Right lobe of liver (tissue), 6 donors: ENCODE results near the gene TIMP4. TPM values are rescaled to one million over a fixed set of nuclear protein-coding genes. Genes with fewer than 3 reads are reported as not detected.
A peak's percentile ranks its signal among the peaks of the same experiment; 100 is the strongest.

Experiments used
- ATAC-seq, 4 donors: fragments of 200-7000 bp; cut with Tn5 transposase; one replicate each; pipeline ENCODE4 v1.9.1; 2020; ENCODE audit warnings: mild to moderate bottlenecking in 4 of 4, moderate library complexity in 4 of 4
- DNase-seq, 3 donors: peaks; one replicate each; pipeline ENCODE4 v3.0.0-alpha.2; 2020
- H3K27ac ChIP-seq, 3 donors: fragments of 200-600 bp; one replicate each; pipeline ENCODE4 v1.8.0; 2022
- H3K27me3 ChIP-seq, 2 donors: fragments of 200-600 bp; one replicate each; pipeline ENCODE4 v1.8.0; 2022
- H3K36me3 ChIP-seq, 4 donors: fragments of 200-600 bp; sonication (generic) in 1 of 4; one replicate each; pipeline versions ENCODE4 v1.5.1 to v1.8.0; 2017 to 2022; ENCODE audit warnings: control low read depth in 1 of 4
- H3K4me1 ChIP-seq, 4 donors: fragments of 200-600 bp; sonication (generic) in 1 of 4; one replicate each; pipeline versions ENCODE4 v1.5.1 to v1.8.0; 2017 to 2022; ENCODE audit warnings: control low read depth in 1 of 4
- H3K4me3 ChIP-seq, 3 donors: fragments of 200-600 bp; one replicate each; pipeline ENCODE4 v1.8.0; 2022
- H3K9me3 ChIP-seq, 4 donors: fragments of 200-600 bp; sonication (generic) in 1 of 4; one replicate each; pipeline versions ENCODE4 v1.5.1 to v1.8.0; 2017 to 2022; ENCODE audit warnings: control low read depth in 1 of 4
- POLR2A ChIP-seq: fragments of 450-650 bp; IDR thresholded peaks from one replicate; pipeline ENCODE4 v1.6.1; 2017; ENCODE audit warnings: antibody characterized with exemption, mild to moderate bottlenecking
- WGBS: methylation state at CpG from one replicate; pipeline ENCODE4 v1.1.6; 2018; ENCODE audit warnings: low coverage, low lambda C conversion rate; ENCODE audit not compliant: insufficient coverage; ENCODE audit errors: missing lambda C conversion rate; 5-methylcytosine and 5-hydroxymethylcytosine counted together
- intact Hi-C, 2 donors: fragments of 100-400 bp; cut with DNase I; formaldehyde crosslinking; loops; one replicate each; pipeline versions ENCODE4 v1.11.2 to v1.14.1; 2022
- total RNA-seq, 6 experiments: library from RNA; depleted of rRNA in 2 of 6; stranded (reverse); fragments of >200 nt in 2 of 6; fragmentation: NEBNext Ultra II Directional in 3 of 6; extraction: Animal tissue kit (Norgen Biotek cat#: 25700) in 3 of 6; gene quantifications; one replicate each; pipeline versions ENCODE4 v1.1.0 to v1.2.4, GENCODE V29; 2016 to 2023
- TF ChIP-seq, protein P1 (sequence below), 4 donors: fragments of 200-600 bp in 3 of 4; fragments of 450-650 bp in 1 of 4; IDR thresholded peaks; one replicate each; pipeline versions ENCODE4 v1.5.1 to v1.8.0; 2016 to 2022; ENCODE audit warnings: antibody characterized with exemption in 4 of 4, mild to moderate bottlenecking in 2 of 4
- donor health status: DM: no; HTN: yes; CAD: no.
- donor health status: DM: no; HTN: no; CAD: no.
- donor health status: DM: no; HTN: no; CAD: no.
- donor health status: DM: no; HTN: yes; CAD: no.
- donor health status: DM: no; HTN: yes; CAD: no.

TIMP4 gene
- total RNA-seq, 6 experiments from 2014 or later = 0.35 to 2.2 (median 0.66) TPM; not detected in 1

DNA sequence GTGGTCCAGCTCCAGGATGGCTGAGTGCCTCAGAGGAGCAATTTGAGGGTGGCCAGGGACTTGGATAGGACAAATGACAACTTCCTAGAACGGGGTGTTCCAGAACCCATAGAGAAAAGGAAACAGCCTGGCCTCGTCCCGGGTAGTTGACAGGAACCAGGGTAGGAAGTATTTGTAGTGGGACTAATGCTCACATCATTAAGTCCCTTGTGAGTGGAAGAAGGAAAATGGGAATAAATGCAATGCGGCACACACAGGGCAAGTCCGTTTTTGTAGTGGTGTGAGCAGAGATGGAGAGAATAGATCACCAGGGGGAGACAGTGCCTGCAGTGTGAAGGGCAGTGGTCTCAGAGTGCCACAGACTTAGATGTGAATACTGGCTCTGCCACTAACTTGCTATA is 19.6 kb downstream of the TIMP4 start:
- Histone ChIP-seq H3K27me3 (no peaks in the 10 kb centered on the region), H3K4me3 (no peak overlapping the region), H3K36me3 (no peaks in the 10 kb centered on the region), H3K4me1 (no peaks in the 10 kb centered on the region), H3K9me3 (no peaks in the 10 kb centered on the region), H3K27ac (no peak overlapping the region)
- intact Hi-C loops = loop anchor here (5.0 to 10.0 kb wide), 3 partner anchors 38 to 338 kb away; no protein-coding TSS in a partner anchor
- DNase-seq (no peak), ATAC-seq (peak; percentile 52 to 62 (median 57))
- 49% methylated on average over 5 of the region's 5 CpGs for WGBS
- TF ChIP-seq POLR2A = no peak
- TF ChIP-seq, protein P1, sequence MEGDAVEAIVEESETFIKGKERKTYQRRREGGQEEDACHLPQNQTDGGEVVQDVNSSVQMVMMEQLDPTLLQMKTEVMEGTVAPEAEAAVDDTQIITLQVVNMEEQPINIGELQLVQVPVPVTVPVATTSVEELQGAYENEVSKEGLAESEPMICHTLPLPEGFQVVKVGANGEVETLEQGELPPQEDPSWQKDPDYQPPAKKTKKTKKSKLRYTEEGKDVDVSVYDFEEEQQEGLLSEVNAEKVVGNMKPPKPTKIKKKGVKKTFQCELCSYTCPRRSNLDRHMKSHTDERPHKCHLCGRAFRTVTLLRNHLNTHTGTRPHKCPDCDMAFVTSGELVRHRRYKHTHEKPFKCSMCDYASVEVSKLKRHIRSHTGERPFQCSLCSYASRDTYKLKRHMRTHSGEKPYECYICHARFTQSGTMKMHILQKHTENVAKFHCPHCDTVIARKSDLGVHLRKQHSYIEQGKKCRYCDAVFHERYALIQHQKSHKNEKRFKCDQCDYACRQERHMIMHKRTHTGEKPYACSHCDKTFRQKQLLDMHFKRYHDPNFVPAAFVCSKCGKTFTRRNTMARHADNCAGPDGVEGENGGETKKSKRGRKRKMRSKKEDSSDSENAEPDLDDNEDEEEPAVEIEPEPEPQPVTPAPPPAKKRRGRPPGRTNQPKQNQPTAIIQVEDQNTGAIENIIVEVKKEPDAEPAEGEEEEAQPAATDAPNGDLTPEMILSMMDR (IDR thresholded peaks at IDR 0.05) = peak; percentile 31 to 36 (median 34)

DNA sequence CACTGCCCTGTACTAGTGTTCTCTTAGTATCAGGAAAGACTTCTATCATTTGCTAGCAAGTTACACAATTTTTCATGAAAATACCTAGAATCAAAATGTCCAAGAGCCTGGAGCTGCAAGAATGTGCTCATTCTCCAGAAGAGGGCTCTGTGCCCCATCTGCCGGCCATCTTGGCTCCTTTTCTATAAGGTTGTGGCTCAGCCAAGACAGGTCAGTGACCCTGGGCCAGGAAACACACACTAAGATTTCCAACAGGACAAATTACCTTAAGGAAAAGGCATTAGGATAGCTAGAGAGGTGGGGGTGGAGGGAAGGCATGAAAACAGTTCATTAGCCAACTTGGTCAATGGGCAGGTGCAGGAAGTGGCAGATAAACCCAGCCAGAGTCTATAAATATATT is 20.7 kb downstream of the TIMP4 start:
- H3K27me3 ChIP-seq = no peaks in the 10 kb centered on the region
- TF ChIP-seq POLR2A = no peak
- TF ChIP-seq, protein P1 (IDR thresholded peaks at IDR 0.05) = peak; percentile 28 to 53 (median 39)
- ATAC-seq = peak; percentile 63 to 84 (median 68)

DNA sequence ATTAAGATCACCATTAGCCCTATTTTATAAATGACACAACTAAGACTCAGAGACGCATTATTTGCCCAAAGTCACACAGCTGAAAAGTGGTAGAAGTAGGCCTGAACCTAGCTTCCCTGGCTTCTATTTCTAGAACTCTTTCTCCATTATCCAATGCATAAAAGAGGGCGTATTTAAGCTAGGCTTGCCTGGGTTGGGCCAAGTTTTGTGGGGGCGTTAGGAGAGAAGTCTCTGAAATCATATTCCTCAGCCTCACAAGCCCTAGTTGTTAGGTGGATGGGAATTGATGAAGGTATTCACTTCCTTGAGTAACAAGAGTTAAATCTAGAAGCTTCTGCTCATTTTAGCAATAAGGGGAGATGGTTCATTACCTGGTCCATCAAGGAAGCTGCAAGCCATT is 22.3 kb downstream of the TIMP4 start:
- no peaks in the 10 kb centered on the region for H3K36me3 ChIP-seq

More for the DNA sequence above, 20.7 kb downstream of the TIMP4 start:
- no peak overlapping the region for H3K4me3 ChIP-seq
- H3K27ac ChIP-seq = no peak overlapping the region
- no peaks in the 10 kb centered on the region for H3K4me1 ChIP-seq
- DNase-seq = peak in 2 of 3 donors; percentile 28 to 57
- 7% methylated on average over 1 of the region's 1 CpG for WGBS
- intact Hi-C loops = loop anchor here (5.0 to 10.0 kb wide), 3 partner anchors 39 to 339 kb away; no protein-coding TSS in a partner anchor
- H3K9me3 ChIP-seq = no peaks in the 10 kb centered on the region
- no peaks in the 10 kb centered on the region for H3K36me3 ChIP-seq

DNA sequence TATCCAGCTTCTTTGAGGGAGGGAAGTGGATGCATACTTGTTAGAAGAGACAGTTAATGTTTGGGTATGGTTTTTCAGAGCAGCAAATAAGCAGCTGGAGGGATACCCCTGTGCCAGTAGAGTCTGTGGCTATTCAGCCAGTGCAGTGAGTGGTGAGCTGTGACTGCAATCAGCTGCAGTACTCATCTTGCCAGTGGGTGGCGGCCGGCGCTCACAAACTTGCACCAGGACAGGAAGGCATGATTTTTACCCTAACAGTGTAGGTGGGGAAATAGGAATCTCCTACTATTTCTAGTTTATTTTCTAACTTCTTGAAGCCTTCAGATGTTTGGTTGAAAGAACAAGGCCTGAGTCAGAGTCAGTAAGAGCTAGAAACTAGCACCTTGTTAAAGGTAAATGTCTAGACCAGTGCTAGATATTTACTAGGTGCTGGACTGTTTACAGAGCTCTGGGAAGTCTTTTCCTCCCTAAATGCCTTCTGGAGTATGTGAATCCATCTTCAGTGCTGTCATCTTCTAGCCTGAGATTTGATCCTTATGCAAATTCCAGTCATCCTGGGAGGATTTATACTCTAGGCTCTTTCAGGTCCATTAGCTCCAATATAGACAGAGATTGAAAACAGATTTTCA is 23.6 kb downstream of the TIMP4 start:
- ATAC-seq (peak; percentile 96 to 98 (median 96)), DNase-seq (peak; percentile 74 to 81 (median 76))
- Histone ChIP-seq H3K4me3 (no peak overlapping the region), H3K27me3 (no peaks in the 10 kb centered on the region), H3K4me1 (no peaks in the 10 kb centered on the region), H3K36me3 (no peaks in the 10 kb centered on the region), H3K9me3 (no peaks in the 10 kb centered on the region), H3K27ac (no peak overlapping the region)
- 3% methylated on average over 3 of the region's 3 CpGs for WGBS
- intact Hi-C loops = loop anchor here (5.0 to 10.0 kb wide), 3 partner anchors 42 to 342 kb away; no protein-coding TSS in a partner anchor
- no peak for TF ChIP-seq POLR2A
- TF ChIP-seq, protein P1 (IDR thresholded peaks at IDR 0.05) = peak; percentile 88 to 94 (median 91)

More for the DNA sequence above, 22.3 kb downstream of the TIMP4 start:
- H3K4me1 ChIP-seq = no peaks in the 10 kb centered on the region
- H3K27ac ChIP-seq = no peak overlapping the region
- no peak for ATAC-seq
- H3K9me3 ChIP-seq = no peaks in the 10 kb centered on the region
- no peak overlapping the region for H3K4me3 ChIP-seq
- 86% methylated on average over 3 of the region's 3 CpGs for WGBS
- no peak for DNase-seq
- intact Hi-C loops = loop anchor here (5.0 to 10.0 kb wide), 3 partner anchors 41 to 341 kb away; no protein-coding TSS in a partner anchor
- TF ChIP-seq, protein P1 (IDR thresholded peaks at IDR 0.05) = no peak
- TF ChIP-seq POLR2A = no peak
- H3K27me3 ChIP-seq = no peaks in the 10 kb centered on the region
